WTC11 (cell line): ENCODE results near the gene GRK1. TPM values are rescaled to one million over a fixed set of nuclear protein-coding genes. Genes with fewer than 3 reads are reported as not detected.

Experiments
- ATAC-seq: fragments of 200-7000 bp; cut with Tn5 transposase; 2 replicates; pipeline ENCODE4 v1.10.0; 2021; ENCODE audit warnings: mild to moderate bottlenecking, moderate library complexity
- CTCF ChIA-PET: fragments of 300-600 bp; sonication (Branson Sonifier 250); formaldehyde crosslinking; loops from one replicate; lab custom pipeline; 2021; ENCODE audit warnings: antibody characterized with exemption; lab: Charles Lee
- POLR2A ChIA-PET: fragments of 350-600 bp; sonication (Branson Sonifier 250); formaldehyde crosslinking; loops from one replicate; lab custom pipeline; 2021; ENCODE audit warnings: antibody characterized with exemption; lab: Charles Lee
- DNase-seq: peaks from one replicate; pipeline ENCODE4 v3.0.0; 2021; ENCODE audit warnings: low spot score
- H3K27ac Mint-ChIP-seq: 2 replicates; pipeline ENCODE4 v1.8.0; 2021; ENCODE audit warnings: mixed read lengths
- H3K27me3 Mint-ChIP-seq: 2 replicates; pipeline ENCODE4 v1.8.0; 2021; ENCODE audit warnings: low read depth, mild to moderate bottlenecking, moderate library complexity, mixed read lengths
- H3K36me3 Mint-ChIP-seq: 2 replicates; pipeline ENCODE4 v1.8.0; 2021; ENCODE audit warnings: mixed read lengths
- H3K4me1 Mint-ChIP-seq: 2 replicates; pipeline ENCODE4 v1.8.0; 2022; ENCODE audit warnings: mixed read lengths
- H3K4me3 Mint-ChIP-seq: 2 replicates; pipeline ENCODE4 v1.8.0; 2021; ENCODE audit warnings: mild to moderate bottlenecking, moderate library complexity, mixed read lengths
- H3K9me3 Mint-ChIP-seq: 2 replicates; pipeline ENCODE4 v1.8.0; 2021; ENCODE audit warnings: mixed read lengths
- EMX1 ChIP-seq: fragments of 250-450 bp; sonication (Bioruptor Pico); IDR thresholded peaks from 2 replicates; pipeline ENCODE4 v1.8.0; 2021; ENCODE audit warnings: mild to moderate bottlenecking
- FOXP1 ChIP-seq: sonication (generic); formaldehyde crosslinking; IDR thresholded peaks from 2 replicates; pipeline ENCODE4 v1.8.0; 2022; ENCODE audit warnings: missing genetic modification reagents, mild to moderate bottlenecking, moderate library complexity, borderline replicate concordance
- GRHL2 ChIP-seq: fragments of 250-450 bp; sonication (Bioruptor Pico); IDR thresholded peaks from 2 replicates; pipeline ENCODE4 v1.8.0; 2022; ENCODE audit warnings: mild to moderate bottlenecking, moderate library complexity; ENCODE audit not compliant: insufficient replicate concordance, severe bottlenecking
- IRF2 ChIP-seq: sonication (generic); formaldehyde crosslinking; IDR thresholded peaks from 2 replicates; pipeline ENCODE4 v1.8.0; 2022; ENCODE audit warnings: low read depth, missing genetic modification reagents, borderline replicate concordance
- KAT7 ChIP-seq: sonication (generic); formaldehyde crosslinking; IDR thresholded peaks from 2 replicates; pipeline ENCODE4 v1.8.1; 2023; ENCODE audit warnings: missing genetic modification reagents, mild to moderate bottlenecking, borderline replicate concordance
- NR3C1 ChIP-seq: sonication (generic); formaldehyde crosslinking; conservative IDR thresholded peaks from 2 replicates; pipeline ENCODE4 v1.8.1; 2023; ENCODE audit warnings: low read depth, mild to moderate bottlenecking, missing genetic modification reagents
- PRDM15 ChIP-seq: sonication (generic); formaldehyde crosslinking; IDR thresholded peaks from 2 replicates; pipeline ENCODE4 v1.8.0; 2022; ENCODE audit warnings: missing genetic modification reagents
- PRRX2 ChIP-seq: fragments of 250-450 bp; sonication (Bioruptor Pico); IDR thresholded peaks from 2 replicates; pipeline ENCODE4 v1.8.0; 2021; ENCODE audit warnings: mild to moderate bottlenecking
- RELA ChIP-seq: sonication (generic); formaldehyde crosslinking; IDR thresholded peaks from 2 replicates; pipeline ENCODE4 v1.8.1; 2022; ENCODE audit warnings: missing genetic modification reagents, mild to moderate bottlenecking, borderline replicate concordance
- ZNF138 ChIP-seq: sonication (generic); formaldehyde crosslinking; conservative IDR thresholded peaks from 2 replicates; pipeline ENCODE4 v1.8.1; 2022; ENCODE audit warnings: mild to moderate bottlenecking, moderate library complexity, missing genetic modification reagents
- ZNF219 ChIP-seq: sonication (generic); formaldehyde crosslinking; IDR thresholded peaks from 2 replicates; pipeline ENCODE4 v1.8.0; 2023; ENCODE audit warnings: missing genetic modification reagents, mild to moderate bottlenecking, borderline replicate concordance
- total RNA-seq: library from RNA; stranded (reverse); gene quantifications from 3 replicates; pipeline ENCODE4 v1.2.3, GENCODE V29; 2021
- TF ChIP-seq, protein P1 (sequence below): sonication (generic); formaldehyde crosslinking; IDR thresholded peaks from 2 replicates; pipeline ENCODE4 v1.8.1; 2022; ENCODE audit warnings: missing genetic modification reagents, borderline replicate concordance
- TF ChIP-seq, protein P2 (sequence below): sonication (generic); formaldehyde crosslinking; conservative IDR thresholded peaks from 2 replicates; pipeline ENCODE4 v1.8.1; 2023; ENCODE audit warnings: mild to moderate bottlenecking, low read depth, missing genetic modification reagents, moderate library complexity
- TF ChIP-seq, protein P3 (sequence below): sonication (generic); formaldehyde crosslinking; conservative IDR thresholded peaks from 2 replicates; pipeline ENCODE4 v1.8.1; 2022; ENCODE audit warnings: mild to moderate bottlenecking, missing genetic modification reagents
- TF ChIP-seq, protein P4 (sequence below): sonication (generic); formaldehyde crosslinking; IDR thresholded peaks from 2 replicates; pipeline ENCODE4 v1.8.0; 2022; ENCODE audit warnings: mild to moderate bottlenecking, missing genetic modification reagents
- TF ChIP-seq, protein P5 (sequence below): sonication (generic); formaldehyde crosslinking; IDR thresholded peaks from 2 replicates; pipeline ENCODE4 v1.8.1; 2023; ENCODE audit warnings: mild to moderate bottlenecking, missing genetic modification reagents, moderate library complexity
- TF ChIP-seq, protein P6 (sequence below): sonication (generic); formaldehyde crosslinking; IDR thresholded peaks from 2 replicates; pipeline ENCODE4 v1.8.1; 2023; ENCODE audit warnings: mild to moderate bottlenecking, missing genetic modification reagents

GRK1 gene
- total RNA-seq, 1 experiment from 2014 or later, result 0.17 TPM

GRCh38 chr13:113740286-113740556 is 73.2 kb downstream of the GRK1 start (continued):
- no peak for TF ChIP-seq NR3C1 (CRISPR knock-in tag)
- TF ChIP-seq PRRX2, result no peak

GRCh38 chr13:113740661-113741060 is 73.6 kb downstream of the GRK1 start:
- no peak for DNase-seq
- Mint-ChIP-seq H3K36me3 (no peaks in the 10 kb centered on the region), H3K4me1 (peaks cover 8% of the 10 kb centered on the region; the same call in 1 of the 2 replicates), H3K4me3 (no peak overlapping the region), H3K9me3 (no peaks in the 10 kb centered on the region), H3K27ac (no peak overlapping the region), H3K27me3 (no peaks in the 10 kb centered on the region)
- TF ChIP-seq, protein P1, sequence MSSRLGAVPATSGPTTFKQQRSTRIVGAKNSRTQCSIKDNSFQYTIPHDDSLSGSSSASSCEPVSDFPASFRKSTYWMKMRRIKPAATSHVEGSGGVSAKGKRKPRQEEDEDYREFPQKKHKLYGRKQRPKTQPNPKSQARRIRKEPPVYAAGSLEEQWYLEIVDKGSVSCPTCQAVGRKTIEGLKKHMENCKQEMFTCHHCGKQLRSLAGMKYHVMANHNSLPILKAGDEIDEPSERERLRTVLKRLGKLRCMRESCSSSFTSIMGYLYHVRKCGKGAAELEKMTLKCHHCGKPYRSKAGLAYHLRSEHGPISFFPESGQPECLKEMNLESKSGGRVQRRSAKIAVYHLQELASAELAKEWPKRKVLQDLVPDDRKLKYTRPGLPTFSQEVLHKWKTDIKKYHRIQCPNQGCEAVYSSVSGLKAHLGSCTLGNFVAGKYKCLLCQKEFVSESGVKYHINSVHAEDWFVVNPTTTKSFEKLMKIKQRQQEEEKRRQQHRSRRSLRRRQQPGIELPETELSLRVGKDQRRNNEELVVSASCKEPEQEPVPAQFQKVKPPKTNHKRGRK (CRISPR knock-in tag), result no peak
- TF ChIP-seq RELA (CRISPR knock-in tag), result no peak
- TF ChIP-seq GRHL2 (CRISPR knock-in tag), result no peak
- TF ChIP-seq, protein P2, sequence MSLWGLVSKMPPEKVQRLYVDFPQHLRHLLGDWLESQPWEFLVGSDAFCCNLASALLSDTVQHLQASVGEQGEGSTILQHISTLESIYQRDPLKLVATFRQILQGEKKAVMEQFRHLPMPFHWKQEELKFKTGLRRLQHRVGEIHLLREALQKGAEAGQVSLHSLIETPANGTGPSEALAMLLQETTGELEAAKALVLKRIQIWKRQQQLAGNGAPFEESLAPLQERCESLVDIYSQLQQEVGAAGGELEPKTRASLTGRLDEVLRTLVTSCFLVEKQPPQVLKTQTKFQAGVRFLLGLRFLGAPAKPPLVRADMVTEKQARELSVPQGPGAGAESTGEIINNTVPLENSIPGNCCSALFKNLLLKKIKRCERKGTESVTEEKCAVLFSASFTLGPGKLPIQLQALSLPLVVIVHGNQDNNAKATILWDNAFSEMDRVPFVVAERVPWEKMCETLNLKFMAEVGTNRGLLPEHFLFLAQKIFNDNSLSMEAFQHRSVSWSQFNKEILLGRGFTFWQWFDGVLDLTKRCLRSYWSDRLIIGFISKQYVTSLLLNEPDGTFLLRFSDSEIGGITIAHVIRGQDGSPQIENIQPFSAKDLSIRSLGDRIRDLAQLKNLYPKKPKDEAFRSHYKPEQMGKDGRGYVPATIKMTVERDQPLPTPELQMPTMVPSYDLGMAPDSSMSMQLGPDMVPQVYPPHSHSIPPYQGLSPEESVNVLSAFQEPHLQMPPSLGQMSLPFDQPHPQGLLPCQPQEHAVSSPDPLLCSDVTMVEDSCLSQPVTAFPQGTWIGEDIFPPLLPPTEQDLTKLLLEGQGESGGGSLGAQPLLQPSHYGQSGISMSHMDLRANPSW (CRISPR knock-in tag), result no peak
- TF ChIP-seq EMX1, result no peak
- no peak for TF ChIP-seq ZNF219 (CRISPR knock-in tag)
- TF ChIP-seq FOXP1, result no peak
- no peak for TF ChIP-seq KAT7 (CRISPR knock-in tag)
- TF ChIP-seq ZNF138, result no peak
- TF ChIP-seq, protein P3, sequence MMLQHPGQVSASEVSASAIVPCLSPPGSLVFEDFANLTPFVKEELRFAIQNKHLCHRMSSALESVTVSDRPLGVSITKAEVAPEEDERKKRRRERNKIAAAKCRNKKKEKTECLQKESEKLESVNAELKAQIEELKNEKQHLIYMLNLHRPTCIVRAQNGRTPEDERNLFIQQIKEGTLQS, result no peak
- TF ChIP-seq, protein P4, sequence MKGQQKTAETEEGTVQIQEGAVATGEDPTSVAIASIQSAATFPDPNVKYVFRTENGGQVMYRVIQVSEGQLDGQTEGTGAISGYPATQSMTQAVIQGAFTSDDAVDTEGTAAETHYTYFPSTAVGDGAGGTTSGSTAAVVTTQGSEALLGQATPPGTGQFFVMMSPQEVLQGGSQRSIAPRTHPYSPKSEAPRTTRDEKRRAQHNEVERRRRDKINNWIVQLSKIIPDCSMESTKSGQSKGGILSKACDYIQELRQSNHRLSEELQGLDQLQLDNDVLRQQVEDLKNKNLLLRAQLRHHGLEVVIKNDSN (CRISPR knock-in tag), result no peak
- TF ChIP-seq IRF2 (CRISPR knock-in tag), result no peak
- TF ChIP-seq, protein P5, sequence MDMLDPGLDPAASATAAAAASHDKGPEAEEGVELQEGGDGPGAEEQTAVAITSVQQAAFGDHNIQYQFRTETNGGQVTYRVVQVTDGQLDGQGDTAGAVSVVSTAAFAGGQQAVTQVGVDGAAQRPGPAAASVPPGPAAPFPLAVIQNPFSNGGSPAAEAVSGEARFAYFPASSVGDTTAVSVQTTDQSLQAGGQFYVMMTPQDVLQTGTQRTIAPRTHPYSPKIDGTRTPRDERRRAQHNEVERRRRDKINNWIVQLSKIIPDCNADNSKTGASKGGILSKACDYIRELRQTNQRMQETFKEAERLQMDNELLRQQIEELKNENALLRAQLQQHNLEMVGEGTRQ (CRISPR knock-in tag), result no peak
- TF ChIP-seq PRDM15 (CRISPR knock-in tag), result no peak
- TF ChIP-seq, protein P6, sequence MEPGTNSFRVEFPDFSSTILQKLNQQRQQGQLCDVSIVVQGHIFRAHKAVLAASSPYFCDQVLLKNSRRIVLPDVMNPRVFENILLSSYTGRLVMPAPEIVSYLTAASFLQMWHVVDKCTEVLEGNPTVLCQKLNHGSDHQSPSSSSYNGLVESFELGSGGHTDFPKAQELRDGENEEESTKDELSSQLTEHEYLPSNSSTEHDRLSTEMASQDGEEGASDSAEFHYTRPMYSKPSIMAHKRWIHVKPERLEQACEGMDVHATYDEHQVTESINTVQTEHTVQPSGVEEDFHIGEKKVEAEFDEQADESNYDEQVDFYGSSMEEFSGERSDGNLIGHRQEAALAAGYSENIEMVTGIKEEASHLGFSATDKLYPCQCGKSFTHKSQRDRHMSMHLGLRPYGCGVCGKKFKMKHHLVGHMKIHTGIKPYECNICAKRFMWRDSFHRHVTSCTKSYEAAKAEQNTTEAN (CRISPR knock-in tag), result no peak
- ATAC-seq, result no peak
- ChIA-PET CTCF (interaction anchor here (0.8 to 3.0 kb wide), 6 partner anchors 16 to 187 kb away, joined by 3 to 23 read pairs (median 12); partner anchors contain the start of gene TMEM255B), POLR2A (no interaction called here)
